Measurements from ENCODE around the gene HERC3. TPM values are rescaled to one million over a fixed set of nuclear protein-coding genes. Genes with fewer than 3 reads are reported as not detected.

HERC3 gene
- total RNA-seq, 1 experiment from 2014 or later, result 2.3 TPM

DNA sequence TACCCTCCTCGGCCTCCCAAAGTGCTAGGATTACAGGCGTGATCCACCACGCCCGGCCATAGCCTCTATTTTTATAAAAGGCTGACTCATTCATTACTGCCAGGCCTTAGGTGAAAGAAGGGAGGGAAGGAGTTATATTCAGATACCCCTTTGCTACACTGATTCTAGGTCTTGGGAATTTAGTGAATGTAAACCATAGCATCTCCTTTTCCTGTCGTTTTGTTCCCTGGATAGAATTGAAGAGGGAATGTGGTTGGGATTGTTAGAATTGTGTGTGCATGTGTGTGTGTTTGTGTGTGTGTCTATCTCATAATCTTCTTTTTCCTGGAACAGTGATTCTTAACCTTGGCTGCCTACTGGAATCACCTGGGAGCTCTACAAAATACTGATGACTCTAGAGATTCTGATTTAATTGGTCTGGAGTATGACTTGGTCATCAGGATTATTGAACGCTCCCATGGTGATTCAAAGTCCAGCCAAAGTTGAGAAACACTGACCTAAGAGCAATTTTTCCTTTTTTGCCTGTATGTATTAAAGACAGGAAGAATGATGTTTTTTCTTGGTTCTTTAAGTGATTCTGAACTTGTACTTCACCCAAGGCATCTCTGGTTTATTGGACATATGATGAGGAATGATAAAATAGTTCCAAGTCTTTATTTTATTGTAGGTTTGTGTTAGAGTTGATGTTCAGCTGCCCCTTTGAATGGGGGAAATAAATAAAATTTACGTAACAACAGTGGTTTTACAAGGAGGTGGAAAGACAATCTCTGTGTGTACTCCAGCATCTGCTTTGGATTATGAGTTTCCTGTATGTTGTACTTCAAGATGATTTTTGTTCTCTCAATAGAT lies 68.4 kb downstream of the HERC3 start:
- peak; percentile 3 for DNase-seq (ENCODE audit: low read depth)

DNA sequence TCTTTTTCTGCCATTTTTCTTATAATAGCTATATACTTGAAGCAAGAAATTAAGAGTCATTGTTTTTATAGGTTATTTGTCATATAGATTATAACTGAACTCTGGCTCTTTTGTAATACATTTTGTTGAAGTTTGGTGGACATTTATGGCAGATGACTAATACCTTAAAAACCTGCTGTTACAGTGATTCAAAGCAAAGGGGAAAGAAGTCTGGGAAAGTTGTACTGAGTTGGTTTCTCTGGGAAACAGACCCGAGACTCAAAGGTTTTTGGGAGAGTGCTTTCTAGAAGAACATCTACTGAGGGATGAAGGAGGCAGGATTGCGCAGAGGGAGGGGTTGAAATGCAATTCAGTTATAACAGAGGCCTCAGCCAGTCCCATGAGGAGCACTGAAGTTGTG lies 69.5 kb downstream of the HERC3 start:
- peak; percentile 31 for DNase-seq (ENCODE audit: low read depth)

DNA sequence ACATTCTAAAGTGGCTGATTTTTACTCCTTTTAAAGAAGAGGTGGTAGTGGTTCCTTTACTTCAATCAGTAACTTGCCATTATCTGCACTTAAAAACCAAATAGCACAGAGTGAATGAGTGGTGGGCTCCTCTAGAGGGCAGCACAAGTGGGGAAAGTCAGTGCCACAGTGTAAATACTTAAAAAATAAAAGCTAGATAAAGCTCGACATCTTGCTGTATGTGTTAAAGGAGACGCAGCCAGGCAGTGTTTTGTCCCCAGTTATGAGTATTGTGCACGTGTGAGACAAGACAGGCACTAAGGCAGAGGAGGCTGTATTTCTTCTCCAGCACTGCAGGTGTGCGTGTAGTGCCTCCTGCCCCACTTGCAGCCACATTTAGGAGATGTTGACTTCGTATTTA lies 80.7 kb downstream of the HERC3 start:
- DNase-seq (ENCODE audit: low read depth), result peak; percentile 13

DNA sequence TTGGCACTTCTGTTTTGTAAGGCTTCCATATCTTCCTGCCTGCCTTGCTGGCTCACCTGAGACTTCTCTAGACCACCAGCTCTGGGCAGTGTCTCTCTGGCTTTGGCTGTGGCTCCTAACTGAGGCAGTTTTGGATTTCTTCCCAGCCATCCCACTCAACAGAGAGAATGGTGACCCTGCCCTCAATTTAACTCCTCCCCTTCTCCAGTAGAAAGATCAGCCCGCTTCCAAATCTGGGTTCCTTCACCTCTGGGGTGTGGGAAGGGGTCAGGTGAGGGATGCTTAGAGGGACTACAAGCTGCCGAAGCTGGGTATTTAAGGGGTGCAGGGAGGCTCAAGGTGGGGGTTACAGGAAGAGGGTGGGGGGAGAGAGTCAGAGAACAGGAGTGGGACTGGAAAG lies 81.6 kb downstream of the HERC3 start:
- no peak for DNase-seq (ENCODE audit: low read depth)

DNA sequence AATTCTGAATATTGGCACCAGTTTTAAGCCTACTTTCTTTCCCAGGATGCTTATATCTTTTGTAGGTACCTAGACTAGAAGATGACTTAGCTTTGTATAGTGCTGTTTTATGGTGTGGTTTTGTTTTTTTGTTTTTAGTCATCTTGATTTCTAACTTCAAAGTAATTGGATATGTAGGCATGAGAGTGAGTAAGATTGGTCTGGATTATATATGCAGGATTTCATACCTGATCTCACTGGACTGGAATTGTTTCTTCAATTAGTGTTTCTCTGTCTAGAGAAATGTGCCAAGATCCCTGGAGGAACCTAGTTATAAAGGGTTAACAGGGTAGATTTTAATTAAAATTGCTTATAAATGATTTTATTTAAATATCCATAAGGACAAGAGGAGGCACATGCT lies 82.3 kb downstream of the HERC3 start:
- DNase-seq (ENCODE audit: low read depth), result no peak

DNA sequence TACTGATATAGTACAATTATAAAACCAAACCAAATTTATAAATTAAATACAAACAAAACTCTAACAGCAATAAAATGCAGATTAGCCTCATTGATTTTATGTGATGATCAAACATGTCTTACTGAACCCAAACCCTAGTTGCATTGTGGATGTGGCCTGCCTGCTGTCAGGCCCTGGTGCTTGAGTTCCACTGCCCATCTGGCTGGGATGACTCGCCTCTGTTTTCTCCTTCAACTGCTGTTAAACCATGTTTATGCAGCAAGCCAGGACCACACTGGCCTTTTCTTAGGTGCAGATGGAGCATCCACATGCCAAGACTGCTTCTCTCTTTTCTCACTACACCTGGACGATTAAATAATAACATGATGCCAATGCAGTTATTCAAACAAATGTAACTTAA lies 82.7 kb downstream of the HERC3 start:
- no peak for DNase-seq (ENCODE audit: low read depth)

DNA sequence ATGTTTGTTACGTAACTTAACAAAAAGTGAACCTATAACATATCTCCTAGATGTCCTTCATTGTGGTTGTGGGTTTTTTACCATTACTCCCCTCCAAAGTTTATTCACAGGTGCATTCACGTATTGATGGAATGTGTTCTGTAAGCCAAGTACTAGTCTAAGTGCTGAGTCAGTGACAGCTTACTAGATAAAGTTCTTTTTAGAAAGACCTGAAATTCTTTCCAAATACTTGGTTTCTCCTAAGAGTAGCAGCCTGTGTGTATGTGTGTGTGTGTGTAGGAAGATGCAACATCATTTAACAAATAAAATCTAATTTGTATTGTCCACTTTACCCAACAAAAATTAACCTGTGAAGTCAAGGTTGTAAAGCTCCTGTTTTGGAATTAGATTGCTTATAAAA lies 83.3 kb downstream of the HERC3 start:
- no peak for DNase-seq (ENCODE audit: low read depth)

DNA sequence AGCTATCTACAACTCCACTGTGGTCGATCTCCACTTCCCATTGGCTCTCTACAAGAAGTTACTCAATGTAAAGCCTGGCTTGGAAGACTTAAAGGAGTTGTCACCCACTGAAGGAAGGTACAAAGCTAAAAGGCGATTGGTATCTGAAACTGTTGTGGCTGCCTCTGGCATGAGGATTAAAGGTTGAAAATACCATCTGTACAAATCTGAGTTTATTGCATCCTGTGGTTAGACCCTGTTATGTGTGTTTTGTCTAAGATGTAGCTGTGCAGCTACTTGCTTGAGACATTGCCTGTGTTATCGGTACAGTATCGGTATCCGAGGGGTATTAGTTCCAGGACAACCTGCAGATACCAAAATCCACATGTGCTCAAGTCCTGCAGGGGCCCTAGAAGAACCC lies 88.9 kb downstream of the HERC3 start:
- DNase-seq (ENCODE audit: low read depth), result no peak

DNA sequence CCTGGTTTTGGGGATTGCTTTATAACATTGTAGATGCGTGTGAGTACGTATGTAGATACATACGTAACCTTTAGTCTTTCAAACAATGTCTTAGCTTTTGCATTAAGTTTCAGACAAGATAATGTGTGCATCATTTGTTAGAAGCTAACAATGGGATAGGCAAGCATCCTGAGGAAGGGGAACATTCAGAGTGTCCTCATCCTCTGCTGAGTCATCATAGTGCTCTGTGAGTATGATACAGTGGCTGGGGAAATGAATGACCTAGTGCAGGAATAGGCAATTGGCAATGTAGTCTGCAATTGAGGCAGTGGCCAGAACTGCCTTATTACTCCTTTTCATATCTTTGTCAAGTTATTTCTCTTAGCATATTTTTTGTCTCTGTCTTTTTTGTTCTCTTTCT lies 98.1 kb downstream of the HERC3 start:
- no peak for DNase-seq (ENCODE audit: low read depth)

DNA sequence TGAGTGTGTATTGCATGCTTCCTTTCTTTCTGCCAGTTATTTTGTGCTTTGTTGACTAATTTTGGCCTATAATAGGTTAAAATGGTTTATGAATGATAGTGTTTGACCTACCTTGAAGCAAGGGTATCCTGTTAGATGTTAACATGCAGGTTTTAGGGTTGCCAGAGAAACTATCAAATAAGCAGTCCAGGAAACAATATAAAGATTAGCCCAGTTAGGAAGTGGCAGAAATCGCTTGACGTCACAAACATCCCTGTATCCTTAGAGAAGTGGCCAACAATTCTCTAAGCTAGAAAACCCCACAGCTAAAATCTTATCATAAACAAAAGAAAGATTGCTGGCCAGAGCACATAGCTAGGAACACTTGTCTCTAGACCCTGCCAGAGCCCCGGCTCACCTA lies 101.5 kb downstream of the HERC3 start:
- DNase-seq (ENCODE audit: low read depth), result no peak

DNA sequence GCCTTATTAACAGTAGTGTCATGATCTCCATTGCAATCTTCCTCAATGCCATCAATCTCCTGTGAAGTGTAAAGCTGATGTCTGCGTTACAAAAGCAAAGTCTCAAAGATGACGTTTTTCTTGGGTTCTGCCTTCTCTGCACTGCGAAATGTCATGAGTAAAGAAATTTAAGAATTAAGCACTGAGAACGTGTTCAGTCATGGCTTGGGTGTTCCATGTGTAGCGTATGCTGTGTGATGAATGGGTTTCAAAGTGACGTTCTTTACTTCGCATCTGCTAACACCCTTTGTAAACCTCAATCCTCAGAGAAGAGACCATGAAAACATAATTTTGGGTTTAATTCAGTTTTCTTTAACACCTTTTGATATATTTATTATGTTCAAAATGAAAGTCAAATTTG lies 104.3 kb downstream of the HERC3 start:
- no peak for DNase-seq (ENCODE audit: low read depth)

DNA sequence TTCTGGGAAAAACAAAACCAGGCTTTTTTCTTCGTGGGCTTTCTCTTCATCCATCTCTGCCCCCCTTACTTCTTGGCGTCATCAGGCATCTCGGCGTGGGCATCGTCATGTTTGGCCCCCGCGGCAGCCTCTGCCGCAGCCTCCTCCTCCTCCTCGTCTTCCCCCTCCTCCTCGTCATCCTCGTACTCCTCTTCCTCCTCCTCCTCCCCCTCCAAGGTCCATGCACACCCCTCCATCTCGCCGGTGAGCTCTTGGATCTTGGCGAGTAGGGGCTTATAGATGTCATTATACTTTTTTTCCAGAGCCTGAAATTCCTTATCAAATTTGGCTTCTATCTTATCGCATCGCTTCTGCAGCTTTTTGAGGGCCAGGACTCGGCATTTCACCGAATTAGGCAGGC lies 104.9 kb downstream of the HERC3 start:
- peak; percentile 12 for DNase-seq (ENCODE audit: low read depth)

DNA sequence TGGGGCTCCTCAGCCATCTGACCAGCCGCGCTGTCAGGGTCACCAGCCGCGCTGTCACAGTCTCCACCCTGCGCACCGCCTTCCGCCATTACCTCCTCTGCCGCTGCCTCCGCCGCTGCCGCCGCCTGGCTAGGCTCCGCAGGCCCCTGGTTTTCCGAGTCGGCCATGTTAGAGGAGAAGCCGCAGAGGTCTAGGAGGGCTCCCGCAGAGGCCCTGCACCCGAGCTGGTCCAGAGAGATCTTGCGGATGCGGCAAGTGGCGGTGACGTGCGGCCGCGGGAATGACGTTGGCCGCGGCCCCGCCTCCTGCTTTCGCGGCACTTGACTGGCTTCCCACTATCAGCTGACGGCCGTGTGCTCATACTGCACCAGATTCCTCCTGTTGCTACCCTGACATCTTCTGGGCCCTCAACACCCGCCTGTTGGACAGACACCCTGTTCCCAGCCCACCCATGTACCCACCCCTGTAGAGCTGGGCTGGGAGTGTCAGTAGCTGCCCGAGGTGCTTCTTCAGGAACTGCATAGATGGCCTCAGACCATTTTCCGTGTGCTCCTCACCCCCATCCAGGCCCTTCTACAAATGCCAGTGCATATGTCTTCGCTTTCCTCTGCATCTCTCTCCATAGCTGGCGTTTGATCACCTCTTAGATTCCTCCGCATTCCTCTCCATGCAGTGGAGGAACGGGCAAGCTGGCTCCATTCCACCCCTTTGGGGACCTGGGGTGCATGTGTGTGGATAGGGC lies 105.5 kb downstream of the HERC3 start, which contains the start of gene NAP1L5:
NAP1L5 (minus strand) TSS at position 242 of the 742 bp plus-strand sequence; CDS start at position 167, 75 bp downstream.
- peak; percentile 61 for DNase-seq (ENCODE audit: low read depth)

DNA sequence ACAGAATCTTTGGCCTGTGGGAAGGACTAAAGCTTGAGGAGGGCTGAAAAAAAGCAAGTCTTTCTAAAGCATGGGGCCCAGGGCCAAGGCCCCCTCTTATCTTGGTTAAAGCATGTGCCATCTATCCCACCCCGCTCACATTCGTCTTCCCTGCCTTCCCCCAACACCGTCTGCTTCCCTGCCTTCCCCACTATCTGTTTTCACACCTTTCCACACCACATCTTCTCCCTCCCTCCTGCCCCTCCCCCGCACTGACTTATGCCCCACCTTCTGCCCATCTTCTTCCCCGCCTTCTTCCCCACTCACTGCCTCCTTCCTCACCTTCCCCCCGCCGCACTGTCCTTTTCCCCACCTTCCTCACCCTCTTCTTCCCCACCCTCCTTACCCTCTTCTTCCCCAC lies 106.2 kb downstream of the HERC3 start:
- DNase-seq (ENCODE audit: low read depth), result no peak

DNA sequence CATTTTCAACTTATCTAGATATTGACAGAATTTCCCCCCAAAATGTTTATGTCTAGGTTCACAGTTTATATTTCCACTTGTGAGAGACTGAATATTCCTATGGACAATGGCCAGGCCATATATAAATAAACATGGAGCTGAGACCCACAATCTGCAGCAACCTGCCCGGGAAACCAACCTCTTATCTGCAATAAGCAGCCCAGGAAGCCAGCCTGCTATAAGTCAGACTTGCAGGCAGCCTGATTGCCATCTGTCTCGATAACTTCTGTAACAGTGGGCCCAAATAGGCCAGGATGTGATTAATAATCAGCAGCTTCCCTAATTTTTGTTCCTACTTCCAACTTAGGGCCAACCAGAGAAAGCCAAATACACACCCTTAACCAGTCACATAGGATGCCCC lies 110.5 kb downstream of the HERC3 start:
- no peak for DNase-seq (ENCODE audit: low read depth)

DNA sequence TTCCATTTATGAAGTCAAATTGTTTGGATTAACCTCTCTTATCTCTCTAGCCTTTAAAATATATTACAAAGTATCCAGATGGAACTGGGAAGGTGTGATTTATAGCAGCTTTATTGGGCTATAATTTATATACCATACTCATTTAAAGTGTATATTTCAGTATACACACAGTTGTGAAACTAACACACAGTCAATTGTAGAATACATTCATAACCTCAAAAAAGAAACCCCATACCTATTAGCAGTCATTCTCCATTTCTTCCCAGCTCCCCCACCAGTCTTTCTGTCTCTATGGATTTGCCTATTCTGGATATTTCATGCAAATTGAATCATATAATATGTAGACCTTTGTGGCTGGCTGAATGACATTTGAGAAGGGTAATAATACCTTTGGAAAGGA lies 112.9 kb downstream of the HERC3 start:
- no peak for DNase-seq (ENCODE audit: low read depth)

DNA sequence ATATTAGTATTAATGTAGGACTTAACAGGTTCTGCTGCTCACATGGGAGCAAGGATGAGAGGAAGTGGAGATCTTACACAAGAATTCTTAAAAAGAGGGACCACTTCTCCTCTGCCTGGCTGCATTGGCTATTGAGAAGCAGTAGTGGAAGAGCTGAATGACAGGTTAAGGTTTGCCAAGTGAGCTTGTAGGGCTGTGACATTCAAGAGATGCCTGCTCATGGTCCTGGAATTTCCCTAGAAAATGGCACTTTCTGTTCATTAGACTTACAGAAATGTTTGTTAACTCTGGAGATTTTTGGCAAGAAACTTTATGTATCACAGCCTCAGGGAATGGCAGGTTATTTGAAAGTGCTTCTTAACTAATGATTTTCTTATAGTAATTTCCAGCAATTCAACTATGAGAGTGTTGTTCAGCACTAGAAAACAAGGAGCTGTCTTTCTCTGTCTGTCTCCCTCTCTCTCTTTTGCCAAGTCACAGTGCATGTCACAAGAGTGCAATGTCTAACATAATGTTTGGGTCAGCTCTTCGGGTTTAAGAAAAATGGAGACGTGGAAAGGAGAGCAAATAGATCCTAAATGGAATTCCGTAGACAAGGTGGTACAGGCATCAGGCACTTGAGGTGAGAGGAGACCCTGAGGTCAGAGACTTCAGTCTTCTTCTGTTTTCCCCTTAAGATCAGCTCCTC lies 113.7 kb downstream of the HERC3 start:
- DNase-seq (ENCODE audit: low read depth), result no peak

DNA sequence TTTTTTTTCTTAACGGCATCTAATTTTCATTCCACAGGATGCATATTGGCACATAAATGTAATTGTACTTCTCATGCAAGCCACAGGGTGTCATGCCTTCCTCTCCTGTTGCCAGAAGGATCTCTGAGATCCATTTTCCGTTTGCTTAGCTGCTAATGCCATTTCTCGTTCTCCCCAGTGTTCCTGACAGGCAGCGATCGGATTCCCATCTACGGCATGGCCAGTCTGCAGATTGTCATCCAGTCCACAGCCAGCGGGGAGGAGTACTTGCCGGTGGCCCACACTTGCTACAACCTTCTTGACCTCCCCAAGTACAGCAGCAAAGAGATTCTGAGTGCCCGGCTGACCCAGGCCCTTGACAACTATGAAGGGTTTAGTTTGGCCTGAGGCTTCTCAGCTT lies 114.3 kb downstream of the HERC3 start:
- peak; percentile 19 for DNase-seq (ENCODE audit: low read depth)

DNA sequence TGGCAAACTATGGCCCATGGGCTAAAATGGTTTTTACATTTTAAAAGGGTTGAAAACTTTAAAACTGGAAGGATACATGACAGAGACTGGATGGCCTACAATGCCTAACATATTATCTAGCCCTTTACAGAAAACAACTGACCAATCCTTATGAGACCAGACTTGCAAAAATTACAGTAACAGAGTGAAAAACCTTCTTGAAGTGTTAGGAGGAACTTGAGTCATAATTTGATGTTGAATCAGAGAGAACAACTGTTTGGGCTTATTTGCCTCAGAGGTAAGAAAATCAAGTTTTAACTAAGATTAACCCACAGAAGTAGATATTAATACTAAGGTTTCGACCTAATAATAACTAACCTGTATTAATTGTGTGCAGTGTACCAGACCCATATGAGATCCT lies 117.7 kb downstream of the HERC3 start:
- DNase-seq (ENCODE audit: low read depth), result no peak

DNA sequence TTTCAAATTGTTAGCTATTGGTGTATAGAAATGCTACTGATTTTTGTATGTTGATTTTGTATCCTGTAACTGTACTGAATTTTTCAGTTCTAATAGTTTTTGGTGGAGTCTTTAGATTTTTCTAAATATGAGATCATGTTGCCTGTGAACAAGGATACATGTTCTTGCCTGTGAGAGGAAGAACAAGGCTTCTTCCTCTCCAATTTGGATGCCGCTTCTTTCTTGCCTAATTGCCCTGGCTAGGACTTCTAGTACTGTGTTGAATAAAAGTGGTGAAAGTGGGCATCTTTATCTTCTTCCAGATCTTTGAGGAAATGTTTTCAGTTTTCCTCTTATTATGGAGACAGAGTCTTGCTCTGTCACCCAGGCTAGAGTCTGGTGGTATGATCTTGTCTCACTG lies 121.5 kb downstream of the HERC3 start:
- no peak for DNase-seq (ENCODE audit: low read depth)

DNA sequence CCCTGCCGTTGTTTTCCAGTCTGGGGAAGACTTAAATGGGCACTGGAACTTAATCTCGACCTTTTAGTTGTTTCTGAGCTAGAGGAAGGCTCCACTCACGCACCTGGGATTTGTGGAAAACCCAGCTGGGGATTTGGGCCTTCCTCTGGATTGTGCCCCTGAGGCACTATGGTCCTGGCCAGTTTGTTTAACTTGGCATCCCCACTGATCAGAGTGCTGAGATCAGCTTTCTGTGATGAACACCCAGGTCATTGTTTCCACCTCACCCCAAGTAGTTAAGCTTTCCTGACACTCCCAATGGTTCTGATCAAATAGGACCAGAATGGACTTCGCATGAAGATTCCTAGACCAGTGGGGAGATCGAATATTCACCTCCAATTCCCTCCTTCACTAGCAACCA lies 125.8 kb downstream of the HERC3 start:
- DNase-seq (ENCODE audit: low read depth), result no peak

DNA sequence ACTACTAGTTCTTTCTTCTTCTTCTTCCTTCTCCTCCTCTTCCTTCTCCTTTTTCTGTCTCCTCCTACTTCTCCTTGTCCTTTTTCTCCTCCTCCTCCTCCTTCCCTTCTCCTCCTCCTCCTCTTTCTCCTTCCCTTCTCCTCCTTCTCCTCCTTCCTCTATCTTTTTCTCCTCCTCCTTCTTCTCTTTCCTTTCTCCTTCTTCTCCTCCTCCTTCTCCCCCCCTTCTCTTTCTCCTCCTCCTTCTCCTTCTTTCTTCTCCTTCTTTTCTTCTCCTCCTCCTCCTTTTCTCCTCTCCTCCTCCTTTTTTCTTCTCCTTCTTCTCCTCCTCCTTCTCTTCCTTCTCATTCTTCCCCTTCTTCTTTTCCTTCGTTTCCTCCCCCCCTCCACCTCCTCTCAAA lies 127.1 kb downstream of the HERC3 start:
- no peak for DNase-seq (ENCODE audit: low read depth)
